GM21447 (cell line): Measurements from ENCODE around the gene CHSY1.
A peak's percentile ranks its signal among the peaks of the same experiment; 100 is the strongest.

Experiments used
- ATAC-seq: cut with Tn5 transposase; IDR thresholded peaks from one replicate; pipeline ENCODE4 v1.9.1; 2021; ENCODE audit not compliant: unreplicated experiment

The CHSY1 gene

GRCh38 chr15:101269479-101270223, 17.8 kb upstream of the CHSY1 start:
- ATAC-seq = no peak

- no peak for ATAC-seq
These were observed 15.7 kb upstream of the CHSY1 start for GRCh38 chr15:101267320-101268104.

GRCh38 chr15:101266787-101267186, 14.9 kb upstream of the CHSY1 start:
- no peak for ATAC-seq

GRCh38 chr15:101266034-101266433, 14.2 kb upstream of the CHSY1 start:
- ATAC-seq = no peak

- ATAC-seq = peak; percentile 35
These were observed 13.2 kb upstream of the CHSY1 start for GRCh38 chr15:101264911-101265641.

- no peak for ATAC-seq
These were observed 12.2 kb upstream of the CHSY1 start for GRCh38 chr15:101264011-101264410.

- no peak for ATAC-seq
These were observed 10.7 kb upstream of the CHSY1 start for GRCh38 chr15:101262551-101262950.

DNA sequence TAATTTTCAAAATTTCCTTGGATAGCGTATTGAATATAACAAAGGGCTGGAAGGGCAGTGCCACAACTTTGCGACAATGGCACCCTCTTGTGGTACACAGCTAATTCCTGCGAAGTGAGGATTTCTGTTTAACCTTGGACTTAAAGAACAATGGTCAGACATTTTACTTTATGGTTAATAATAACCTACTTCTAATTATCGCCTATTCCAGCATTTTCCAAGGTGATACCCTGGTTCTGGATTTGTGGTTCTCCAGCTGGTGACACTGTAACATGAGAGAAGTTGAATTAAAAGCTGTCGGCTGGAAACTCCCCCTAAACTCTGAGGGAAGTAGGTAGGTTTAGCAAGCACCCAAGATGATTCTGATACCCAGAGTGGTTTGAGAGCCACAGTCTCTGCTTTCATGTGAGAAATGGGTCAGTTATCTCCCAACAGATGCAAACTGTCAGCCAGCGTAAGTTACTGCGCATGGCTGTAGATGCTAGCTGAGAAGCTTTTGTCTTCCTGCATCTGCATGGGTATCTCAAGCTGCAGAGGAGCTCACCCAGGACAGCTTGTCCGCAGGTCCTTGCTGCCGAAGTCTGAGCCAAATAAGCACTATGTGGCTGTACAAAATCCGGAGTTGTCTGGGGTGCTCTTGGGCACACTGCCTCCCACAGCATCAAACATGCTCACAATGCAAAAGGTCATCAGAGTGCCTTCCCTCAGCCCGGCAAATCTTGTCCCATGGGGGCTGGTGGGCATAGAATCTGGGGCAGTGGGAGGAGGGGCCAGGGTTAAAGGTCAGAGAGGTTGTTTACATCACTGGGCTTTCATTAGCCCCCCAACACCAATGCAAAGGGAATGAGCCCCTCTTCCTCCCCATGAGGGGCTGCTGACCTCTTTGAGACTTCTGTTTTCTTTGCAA, 6.6 kb upstream of the CHSY1 start:
- ATAC-seq = no peak

- no peak for ATAC-seq
These were observed 4.9 kb upstream of the CHSY1 start for GRCh38 chr15:101256757-101257156.

GRCh38 chr15:101255615-101256241, 3.9 kb upstream of the CHSY1 start:
- ATAC-seq = no peak

DNA sequence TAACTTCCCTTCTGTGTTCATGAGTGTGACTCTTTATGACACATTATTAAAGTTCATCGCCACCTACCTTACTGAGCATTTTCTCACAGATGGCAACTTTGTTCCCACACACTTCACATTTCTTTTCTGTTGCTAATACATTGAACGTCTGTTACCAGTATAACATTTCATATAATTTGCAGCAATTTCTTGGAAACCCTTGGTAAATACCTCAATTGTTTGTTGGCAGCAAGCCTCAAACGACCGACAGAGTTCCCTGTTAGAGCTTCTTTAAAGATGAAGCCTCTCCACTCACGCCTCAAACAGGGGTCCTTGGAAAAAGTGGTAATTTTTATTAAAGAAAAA, 3.2 kb upstream of the CHSY1 start:
- ATAC-seq = no peak

DNA sequence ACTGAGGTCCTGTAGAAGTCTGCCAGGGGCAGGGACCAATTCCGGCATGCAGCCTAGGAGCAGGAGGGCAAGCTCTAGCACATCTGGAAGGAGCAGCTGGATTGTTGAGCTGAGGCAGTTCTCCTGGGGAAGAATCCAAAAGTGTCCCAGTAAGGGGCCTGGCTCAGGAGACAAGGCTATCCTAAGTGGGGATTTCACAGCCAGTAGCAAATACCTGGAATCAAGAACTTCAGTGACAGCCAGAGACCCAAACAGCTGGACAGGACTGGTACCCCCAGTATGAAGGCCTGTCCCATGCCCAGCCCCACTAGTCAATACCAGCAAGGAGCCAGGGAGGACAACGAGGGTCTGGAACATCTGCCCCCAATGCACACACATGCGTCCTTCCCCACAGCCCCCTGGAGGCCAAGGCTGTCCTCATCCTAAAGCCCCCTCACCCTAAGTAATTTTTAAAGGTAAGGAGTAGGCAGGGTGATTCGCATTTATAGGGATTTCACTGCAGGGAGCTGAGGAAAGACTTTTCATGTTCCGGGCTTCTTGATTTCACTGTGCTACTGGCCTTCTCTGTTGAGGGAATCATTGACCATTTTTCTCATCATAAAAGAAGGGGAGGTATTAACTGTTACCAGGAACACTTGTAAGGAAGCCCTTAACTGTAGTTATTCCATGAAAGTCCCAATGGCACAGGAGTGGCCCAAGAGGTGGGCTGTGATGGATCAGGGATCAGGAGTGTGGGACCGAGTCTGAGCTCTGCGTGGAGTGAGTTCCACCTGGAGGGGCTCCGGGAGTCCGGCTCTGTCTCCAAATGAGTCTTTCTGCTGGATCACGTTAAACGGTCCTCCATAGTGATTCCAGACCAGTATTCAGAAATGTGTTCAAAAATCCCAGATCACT, 2.6 kb upstream of the CHSY1 start:
- ATAC-seq = no peak

DNA sequence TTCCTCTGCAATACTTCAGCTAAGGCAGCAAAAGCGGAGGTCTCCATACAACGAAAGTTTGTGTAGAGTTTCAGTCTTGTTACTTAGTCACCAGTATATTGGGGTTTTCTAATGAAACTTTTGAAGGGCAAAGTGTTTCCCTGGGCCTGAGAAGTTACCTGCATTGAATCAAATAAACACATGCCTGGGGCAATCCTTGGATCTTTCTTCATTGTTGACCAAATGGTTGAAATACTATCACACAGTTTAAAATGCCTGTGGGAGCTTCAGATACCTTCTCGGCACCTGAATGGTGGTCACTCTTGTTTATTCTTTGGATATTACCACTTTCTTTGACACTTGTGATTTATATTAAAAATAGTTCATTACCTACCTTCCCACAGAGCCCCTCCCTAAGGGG, 988 bp upstream of the CHSY1 start:
- peak; percentile 4 for ATAC-seq

GRCh38 chr15:101250873-101251829, 697 bp downstream of the CHSY1 start:
- peak; percentile 22 for ATAC-seq

GRCh38 chr15:101250341-101250831, 1.5 kb downstream of the CHSY1 start:
- ATAC-seq = no peak

- ATAC-seq = no peak
These were observed 3.6 kb downstream of the CHSY1 start for GRCh38 chr15:101248274-101248673.

GRCh38 chr15:101246824-101247745, 4.8 kb downstream of the CHSY1 start:
- ATAC-seq = no peak
